ENCODE results near the gene LSM4.
A peak's percentile ranks its signal among the peaks of the same experiment; 100 is the strongest.
"Not testable (repeated sequence)": the region's sequence is repeated elsewhere in the genome, so short reads cannot be mapped to it uniquely, and the experiment has no call there.

The LSM4 gene

DNA sequence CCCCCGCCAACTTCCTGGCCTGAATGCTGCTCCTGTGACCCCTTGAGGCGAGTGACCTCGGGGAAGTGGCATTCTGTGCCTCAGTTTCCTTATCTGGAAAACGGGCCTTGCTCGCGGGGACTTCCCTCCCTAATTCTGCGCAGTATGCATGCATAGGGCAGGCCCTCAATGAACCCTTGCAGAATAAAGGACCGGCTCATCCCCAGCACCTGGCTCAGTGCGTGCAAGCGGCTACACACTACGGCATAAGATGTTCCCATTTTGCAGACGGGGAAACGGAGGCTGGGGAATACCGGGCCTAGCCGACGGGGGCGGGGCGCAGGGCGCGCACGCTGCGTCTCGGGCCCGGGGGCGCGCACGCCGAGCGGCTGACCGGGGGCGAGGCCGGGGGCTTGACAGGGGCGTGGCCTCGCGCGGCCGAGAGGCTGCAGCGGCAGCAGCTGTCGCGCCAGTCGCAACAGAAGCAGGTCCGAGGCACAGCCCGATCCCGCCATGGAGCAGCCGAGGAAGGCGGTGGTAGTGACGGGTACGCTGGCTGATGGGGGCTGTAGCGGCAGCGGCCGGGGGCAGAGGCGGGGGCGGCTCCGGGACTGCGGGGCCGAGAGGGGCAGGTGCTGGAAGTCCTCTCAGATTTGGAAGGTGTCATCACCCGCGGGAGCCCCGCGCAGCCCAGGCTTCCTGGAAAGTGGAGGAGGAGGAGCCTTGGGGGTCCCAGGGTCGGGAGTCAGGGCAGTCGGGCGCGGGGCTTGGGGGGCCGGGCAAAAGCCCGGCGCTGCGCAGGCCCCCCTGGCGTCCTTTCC, 17.5 kb upstream of the LSM4 start, which contains the start of gene PGPEP1:
PGPEP1 (plus strand) TSS at position 409 of the 800 bp plus-strand sequence; CDS start at position 493, 84 bp downstream.
- DNase-seq = peak; percentile 49

- DNase-seq = no peak
These were observed 16.8 kb upstream of the LSM4 start for GRCh38 chr19:18339723-18340122.

DNA sequence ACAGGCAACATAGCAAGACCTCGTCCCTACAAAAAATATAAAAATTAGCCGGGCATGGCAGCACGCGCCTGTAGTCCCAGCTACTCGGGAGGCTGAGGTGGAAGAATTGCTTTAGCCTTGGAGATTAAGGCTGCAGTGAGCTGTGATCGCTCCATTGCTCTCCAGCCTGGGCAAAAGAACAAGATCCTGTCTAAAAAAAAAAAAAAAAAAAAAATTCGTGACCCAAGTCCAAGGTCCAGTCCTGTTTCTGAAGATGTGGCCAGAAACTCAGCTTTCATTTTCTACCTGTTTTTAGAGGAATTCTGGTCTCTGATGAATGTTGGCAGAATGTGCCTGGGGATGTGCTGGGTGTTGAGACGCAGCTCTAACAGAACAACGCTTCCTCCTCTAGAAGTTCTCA, 15.7 kb upstream of the LSM4 start:
- no peak for DNase-seq

- DNase-seq = no peak
These were observed 13.2 kb upstream of the LSM4 start for GRCh38 chr19:18336121-18336520.

DNA sequence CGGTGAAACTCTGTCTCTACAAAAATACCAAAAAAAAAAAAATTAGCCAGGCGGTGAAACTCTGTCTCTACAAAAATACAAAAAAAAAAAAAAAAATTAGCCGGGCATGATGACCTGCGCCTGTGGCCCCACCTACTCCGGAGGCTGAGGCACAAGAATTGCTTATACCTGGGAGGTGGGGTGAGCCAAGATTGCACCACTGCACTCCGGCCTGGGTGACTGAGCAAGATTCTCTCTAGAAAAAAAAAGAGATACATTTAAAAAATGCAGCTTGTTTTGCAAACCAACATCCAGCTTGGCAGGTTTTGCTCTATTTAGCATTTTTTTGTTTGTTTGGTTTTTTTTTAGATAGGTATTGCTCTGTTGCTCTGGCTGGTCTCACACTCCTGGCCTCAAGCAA, 10.8 kb upstream of the LSM4 start:
- no peak for DNase-seq

GRCh38 chr19:18332917-18333530, 10.1 kb upstream of the LSM4 start:
- DNase-seq = no peak

DNA sequence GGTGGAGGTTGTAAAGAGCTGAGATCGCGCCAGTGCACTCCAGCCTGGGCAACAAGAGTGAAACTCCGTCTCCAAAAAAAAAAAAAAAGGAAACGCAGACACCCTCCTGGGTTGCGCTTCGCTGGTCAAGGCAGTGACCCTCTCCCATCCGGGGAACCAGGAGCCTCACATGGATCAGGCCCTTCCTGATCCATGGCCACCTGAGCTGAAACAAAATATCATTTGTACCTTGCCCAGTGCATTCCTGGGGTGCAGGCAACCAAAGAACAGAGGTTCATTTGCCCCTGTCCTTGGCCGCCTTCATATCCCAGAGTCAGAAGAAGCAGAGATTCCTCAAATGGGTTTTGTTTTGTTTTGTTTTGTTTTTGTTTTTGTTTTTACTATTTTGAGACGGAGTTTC, 8.0 kb upstream of the LSM4 start:
- DNase-seq = no peak

- no peak for DNase-seq
These were observed 6.1 kb upstream of the LSM4 start for GRCh38 chr19:18329035-18329376.

GRCh38 chr19:18328340-18329034, 5.6 kb upstream of the LSM4 start:
- DNase-seq = peak; percentile 82

- no peak for DNase-seq
These were observed 3.9 kb upstream of the LSM4 start for GRCh38 chr19:18326772-18327171.

DNA sequence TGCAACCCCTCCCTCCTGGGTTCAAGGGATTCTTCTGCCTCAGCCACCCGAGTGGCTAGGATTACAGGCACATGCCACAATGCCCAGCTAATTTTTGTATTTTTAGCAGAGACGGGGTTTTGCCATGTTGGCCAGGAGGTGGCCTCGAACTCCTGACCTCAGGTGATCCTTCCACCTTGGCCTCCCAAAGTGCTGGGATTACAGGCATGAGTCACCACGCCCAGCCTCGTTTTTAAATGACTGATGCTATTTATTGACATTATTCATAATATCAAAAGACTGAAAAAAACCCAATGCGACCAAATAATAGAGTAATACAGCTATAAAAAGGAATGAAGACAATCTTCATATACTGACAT, 1.5 kb upstream of the LSM4 start:
- not testable (repeated sequence) for DNase-seq

DNA sequence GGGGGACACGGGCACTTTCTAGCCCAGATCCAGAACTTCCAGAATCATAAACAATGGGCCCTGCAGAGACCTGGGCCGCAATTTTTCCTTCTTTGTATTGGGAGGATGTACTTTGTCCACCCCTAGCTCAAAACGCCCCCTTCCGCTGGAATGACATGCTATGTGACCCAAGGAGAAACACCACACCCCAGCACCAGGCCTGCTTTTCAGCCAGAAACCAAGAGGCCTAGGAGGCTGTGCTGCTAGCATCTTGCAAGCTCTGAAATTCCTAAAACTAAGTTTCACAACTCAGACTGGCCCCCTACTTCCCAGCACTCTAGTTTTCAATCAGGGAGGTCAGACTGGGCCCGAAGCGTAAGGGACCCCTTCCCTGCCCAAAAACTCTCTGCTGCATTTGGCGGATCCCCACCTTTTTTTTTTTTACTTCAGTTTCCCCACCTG, 538 bp downstream of the LSM4 start:
- no peak for DNase-seq

GRCh38 chr19:18321734-18322102, 1.2 kb downstream of the LSM4 start:
- DNase-seq = no peak

DNA sequence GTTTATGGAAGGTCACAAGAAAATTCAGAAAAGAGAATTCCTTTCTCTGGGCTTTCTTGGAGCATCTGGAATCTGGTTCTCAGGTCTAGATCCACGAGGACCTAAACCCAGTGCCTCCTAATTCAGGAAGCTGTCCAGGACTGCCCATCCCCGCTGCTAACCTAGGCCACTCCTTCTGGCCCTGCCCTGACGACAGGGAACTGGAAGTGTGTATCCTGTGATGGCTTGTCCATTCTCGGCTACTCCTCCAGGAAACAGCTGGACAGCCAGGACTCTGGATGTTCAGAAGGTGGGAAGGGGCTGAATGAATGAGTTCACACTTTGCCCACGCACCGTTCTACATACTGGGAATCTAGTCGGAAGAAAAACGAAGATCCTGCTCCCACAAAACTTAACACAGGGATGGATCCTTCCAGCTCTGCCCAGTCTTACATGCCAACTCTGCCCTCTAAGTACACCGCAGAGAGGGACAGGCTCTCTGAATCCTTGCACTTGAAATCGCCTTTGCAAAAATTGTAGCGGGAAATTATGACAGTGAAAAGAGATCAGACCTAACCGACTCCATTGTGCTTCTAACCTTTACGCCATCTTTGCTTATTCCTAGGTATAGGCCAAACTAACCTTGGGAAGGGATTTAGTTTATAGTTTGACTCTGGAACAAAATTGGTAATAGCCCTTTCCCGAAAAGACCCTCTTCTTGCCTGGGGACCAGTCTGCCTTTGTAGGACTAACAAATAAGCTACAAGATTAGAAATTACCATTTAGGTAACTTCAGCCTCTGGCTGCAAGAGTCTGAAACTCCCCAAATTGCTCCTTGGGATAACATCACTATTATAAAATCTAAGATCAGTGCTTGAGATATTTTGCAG, 1.8 kb downstream of the LSM4 start:
- DNase-seq = no peak

DNA sequence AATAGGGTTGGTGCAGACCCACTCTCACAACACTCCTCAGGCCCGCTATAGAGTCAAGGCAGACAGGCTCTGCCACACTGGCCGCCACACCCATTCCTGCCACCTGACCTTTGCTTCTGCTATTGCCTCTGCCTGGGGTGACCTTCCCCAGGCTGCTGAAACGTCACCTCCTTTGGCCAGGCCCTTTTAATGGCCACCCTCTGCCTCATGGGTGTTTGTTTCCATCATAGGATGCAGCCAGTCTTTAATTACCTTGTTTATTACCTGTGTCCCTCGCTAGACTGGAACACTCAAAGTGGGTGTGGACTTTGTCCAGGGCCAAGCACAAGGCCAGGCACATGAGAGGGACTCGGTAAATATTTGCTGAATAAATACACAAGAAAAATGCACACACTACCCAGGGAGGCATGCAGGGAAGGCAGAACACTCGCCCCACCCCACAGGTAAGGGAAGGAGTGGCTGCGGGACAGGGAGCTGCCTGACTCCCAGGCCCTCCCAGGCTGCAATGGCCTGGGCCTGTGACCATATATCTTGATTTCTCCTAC, 3.2 kb downstream of the LSM4 start:
- no peak for DNase-seq

GRCh38 chr19:18317961-18318800, 4.7 kb downstream of the LSM4 start:
- DNase-seq = peak; percentile 38

GRCh38 chr19:18313398-18313797, 9.5 kb downstream of the LSM4 start:
- DNase-seq = no peak

- no peak for DNase-seq
These were observed 10.8 kb downstream of the LSM4 start for GRCh38 chr19:18312092-18312534.

- DNase-seq = no peak
These were observed 11.3 kb downstream of the LSM4 start for GRCh38 chr19:18311502-18312091.

DNA sequence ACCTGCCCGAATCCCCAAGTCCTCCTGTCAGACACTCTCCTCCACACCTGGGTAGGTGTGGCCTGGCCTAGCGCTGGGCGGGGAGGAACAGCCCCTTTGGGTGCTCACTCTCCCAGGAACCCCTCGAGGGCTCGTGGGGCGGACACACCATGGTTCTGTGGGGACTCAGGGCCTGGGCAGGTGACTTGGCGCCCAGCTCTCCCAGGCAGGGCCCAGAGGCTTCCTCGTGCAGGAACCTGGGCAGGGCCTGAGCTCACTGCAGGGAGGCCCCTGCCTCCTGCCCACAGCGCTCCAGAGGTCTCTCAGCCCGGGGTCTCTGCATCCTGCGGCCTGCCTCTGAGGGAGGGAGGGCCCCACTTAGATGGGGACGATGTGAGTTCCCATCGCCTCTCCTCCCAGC, 11.9 kb downstream of the LSM4 start:
- no peak for DNase-seq
